Suprapubic skin (tissue), 4 donors: Measurements from ENCODE around the gene ATP13A5. TPM values are rescaled to one million over a fixed set of nuclear protein-coding genes. Genes with fewer than 3 reads are reported as not detected.

Source experiments
- DNase-seq, 2 donors: peaks; one replicate each; pipeline ENCODE4 v3.0.0-alpha.2; 2019; ENCODE audit warnings: low spot score in 2 of 2
- H3K27ac ChIP-seq: fragments of 200-600 bp; sonication (generic); one replicate; pipeline ENCODE4 v1.5.1; 2019
- H3K27me3 ChIP-seq: fragments of 200-600 bp; sonication (generic); one replicate; pipeline ENCODE4 v1.5.1; 2019
- H3K36me3 ChIP-seq: fragments of 200-600 bp; sonication (generic); one replicate; pipeline ENCODE4 v1.5.1; 2019
- H3K4me1 ChIP-seq: fragments of 200-600 bp; sonication (generic); one replicate; pipeline ENCODE4 v1.5.1; 2019
- H3K4me3 ChIP-seq: fragments of 200-600 bp; sonication (generic); one replicate; pipeline ENCODE4 v1.5.1; 2019; ENCODE audit warnings: mild to moderate bottlenecking
- H3K9me3 ChIP-seq: fragments of 200-600 bp; sonication (generic); one replicate; pipeline ENCODE4 v1.5.1; 2019
- CTCF ChIP-seq, 2 donors: fragments of 200-600 bp in 1 of 2; fragments of 450-650 bp in 1 of 2; sonication (generic) in 1 of 2; IDR thresholded peaks; one replicate each; pipeline ENCODE4 v1.5.1; 2016 to 2019; ENCODE audit warnings: antibody characterized with exemption in 2 of 2, mild to moderate bottlenecking in 1 of 2, moderate library complexity in 1 of 2
- EP300 ChIP-seq: sonication (generic); formaldehyde crosslinking; IDR thresholded peaks from one replicate; pipeline ENCODE4 v1.6.1; 2017; ENCODE audit warnings: antibody characterized with exemption
- POLR2A ChIP-seq, 2 donors: fragments of 450-650 bp; IDR thresholded peaks; one replicate each; pipeline ENCODE4 v1.6.1; 2017; ENCODE audit warnings: antibody characterized with exemption in 2 of 2, mild to moderate bottlenecking in 2 of 2, moderate library complexity in 2 of 2
- POLR2AphosphoS5 ChIP-seq, 3 donors: sonication (generic); formaldehyde crosslinking; IDR thresholded peaks; one replicate each; pipeline ENCODE4 v1.6.1; 2017; ENCODE audit warnings: antibody characterized with exemption in 3 of 3
- WGBS: methylation state at CpG from one replicate; pipeline ENCODE4 v1.1.5; 2018; 5-methylcytosine and 5-hydroxymethylcytosine counted together
- total RNA-seq, 4 donors: library from RNA; depleted of rRNA; stranded (reverse); fragments of >200 nt; gene quantifications; one replicate each; pipeline ENCODE4 v1.1.0, GENCODE V29; 2016

The ATP13A5 gene
- total RNA-seq, 4 donors from 2014 or later: 1.1 to 9.8 (median 4.2) TPM

GRCh38 chr3:193295985-193296384, 82.6 kb downstream of the ATP13A5 start:
- no peaks in the 10 kb centered on the region for H3K4me1 ChIP-seq
- no peaks in the 10 kb centered on the region for H3K27me3 ChIP-seq
- DNase-seq: no peak
- 91% methylated on average over 2 of the region's 2 CpGs for WGBS
- no peaks in the 10 kb centered on the region for H3K9me3 ChIP-seq
- no peak for TF ChIP-seq CTCF (IDR thresholded peaks at IDR 0.05)
- no peak for TF ChIP-seq EP300
- TF ChIP-seq POLR2AphosphoS5 (IDR thresholded peaks at IDR 0.05): no peak
- no peak for TF ChIP-seq POLR2A (IDR thresholded peaks at IDR 0.05)
- H3K4me3 ChIP-seq: no peak overlapping the region
- no peaks in the 10 kb centered on the region for H3K36me3 ChIP-seq
- H3K27ac ChIP-seq: no peak overlapping the region

- Histone ChIP-seq H3K4me1 (no peaks in the 10 kb centered on the region), H3K4me3 (no peak overlapping the region), H3K36me3 (no peaks in the 10 kb centered on the region), H3K27ac (no peak overlapping the region), H3K27me3 (no peaks in the 10 kb centered on the region), H3K9me3 (no peaks in the 10 kb centered on the region)
- DNase-seq: no peak
- TF ChIP-seq POLR2A (IDR thresholded peaks at IDR 0.05): no peak
- TF ChIP-seq POLR2AphosphoS5 (IDR thresholded peaks at IDR 0.05): no peak
- no peak for TF ChIP-seq EP300
- TF ChIP-seq CTCF (IDR thresholded peaks at IDR 0.05): no peak
- WGBS: 60% methylated on average over 3 of the region's 3 CpGs
Measured at GRCh38 chr3:193292386-193292785, 86.2 kb downstream of the ATP13A5 start.

- 61% methylated on average over 3 of the region's 3 CpGs for WGBS
- H3K27me3 ChIP-seq: no peaks in the 10 kb centered on the region
Measured at GRCh38 chr3:193271101-193271840, 107.3 kb downstream of the ATP13A5 start.

GRCh38 chr3:193270451-193270850, 108.1 kb downstream of the ATP13A5 start:
- 74% methylated on average over 3 of the region's 3 CpGs for WGBS
- Histone ChIP-seq H3K36me3 (no peaks in the 10 kb centered on the region), H3K27me3 (no peaks in the 10 kb centered on the region), H3K4me3 (no peak overlapping the region), H3K27ac (no peak overlapping the region), H3K9me3 (no peaks in the 10 kb centered on the region), H3K4me1 (no peaks in the 10 kb centered on the region)
- no peak for TF ChIP-seq CTCF (IDR thresholded peaks at IDR 0.05)
- TF ChIP-seq POLR2A (IDR thresholded peaks at IDR 0.05): no peak
- no peak for TF ChIP-seq EP300
- TF ChIP-seq POLR2AphosphoS5 (IDR thresholded peaks at IDR 0.05): no peak
- no peak for DNase-seq

More at GRCh38 chr3:193271101-193271840, 107.3 kb downstream of the ATP13A5 start:
- Histone ChIP-seq H3K4me3 (no peak overlapping the region), H3K9me3 (no peaks in the 10 kb centered on the region), H3K4me1 (no peaks in the 10 kb centered on the region), H3K36me3 (no peaks in the 10 kb centered on the region), H3K27ac (no peak overlapping the region)
- no peak for DNase-seq
- TF ChIP-seq EP300: no peak
- no peak for TF ChIP-seq POLR2A (IDR thresholded peaks at IDR 0.05)
- TF ChIP-seq POLR2AphosphoS5 (IDR thresholded peaks at IDR 0.05): no peak
- no peak for TF ChIP-seq CTCF (IDR thresholded peaks at IDR 0.05)

GRCh38 chr3:193269343-193270028, 109.1 kb downstream of the ATP13A5 start:
- no peak for DNase-seq
- Histone ChIP-seq H3K4me3 (no peak overlapping the region), H3K9me3 (no peaks in the 10 kb centered on the region), H3K36me3 (no peaks in the 10 kb centered on the region), H3K4me1 (no peaks in the 10 kb centered on the region), H3K27me3 (no peaks in the 10 kb centered on the region), H3K27ac (no peak overlapping the region)
- WGBS: 86% methylated on average over 3 of the region's 3 CpGs
- TF ChIP-seq CTCF (IDR thresholded peaks at IDR 0.05) (no peak), POLR2A (IDR thresholded peaks at IDR 0.05) (no peak), EP300 (no peak), POLR2AphosphoS5 (IDR thresholded peaks at IDR 0.05) (no peak)
